ENCODE measurements around the gene CREB5.

- TF ChIP-seq CTCF (conservative IDR thresholded peaks at IDR 0.05; ENCODE audit: low read depth in 2 of 2) (no peak), REST (IDR thresholded peaks at IDR 0.05; ENCODE audit: unreplicated experiment) (no peak), EZH2 (IDR thresholded peaks at IDR 0.05; ENCODE audit: low read depth, unreplicated experiment) (no peak), ETS1 (IDR thresholded peaks at IDR 0.05) (no peak), NANOG (IDR thresholded peaks at IDR 0.05; ENCODE audit: borderline replicate concordance) (no peak), CREB1 (CRISPR knock-in tag; IDR thresholded peaks at IDR 0.05; ENCODE audit: low read depth) (no peak), EZH2phosphoT487 (IDR thresholded peaks at IDR 0.05; ENCODE audit: unreplicated experiment) (no peak), JUNB (IDR thresholded peaks at IDR 0.05; ENCODE audit: unreplicated experiment) (no peak), POLR2AphosphoS5 (IDR thresholded peaks at IDR 0.05; ENCODE audit: low read depth) (no peak)
Measured at GRCh38 chr7:28517606-28518005, 105.3 kb downstream of the CREB5 start.
